Measurements from ENCODE around the gene ZNF785.

DNA sequence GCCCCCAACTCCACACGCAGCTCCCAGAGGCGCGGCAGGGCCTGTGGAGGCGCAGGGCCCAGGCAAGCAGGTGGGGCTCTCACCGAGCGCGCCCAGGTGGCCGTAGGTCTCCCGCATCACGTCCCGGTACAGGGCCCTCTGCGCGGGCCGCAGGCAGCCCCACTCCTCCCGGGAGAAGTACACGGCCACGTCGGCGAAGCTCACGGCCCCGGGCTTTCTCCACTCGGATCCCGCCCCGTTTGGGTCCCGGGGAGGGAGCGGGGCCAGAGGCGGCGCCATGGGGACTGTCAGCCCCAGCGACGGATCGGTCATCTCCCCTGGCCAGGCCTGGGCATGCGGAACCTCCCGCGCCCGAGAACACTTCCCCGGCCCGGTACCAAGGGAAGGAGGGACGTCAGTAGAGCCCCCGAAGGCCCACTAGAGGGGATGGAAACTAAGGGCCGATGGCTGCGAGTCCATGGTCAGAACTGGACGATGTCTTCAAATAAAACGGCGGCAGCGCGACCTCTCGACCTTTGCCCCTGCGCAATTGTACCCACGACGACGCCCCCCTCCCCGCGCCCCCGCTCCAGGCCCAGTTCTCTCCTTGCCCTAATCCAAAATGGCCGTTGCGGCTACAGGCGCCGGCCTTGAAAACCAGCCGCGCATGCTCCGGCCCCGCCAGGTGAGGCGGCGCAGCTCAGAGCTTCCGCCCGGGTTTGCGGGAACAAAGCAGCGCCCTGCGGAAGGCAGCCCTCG lies 51.0 kb downstream of the ZNF785 start, which contains the start of gene ZNF747:
- TF ChIP-seq, protein P1, sequence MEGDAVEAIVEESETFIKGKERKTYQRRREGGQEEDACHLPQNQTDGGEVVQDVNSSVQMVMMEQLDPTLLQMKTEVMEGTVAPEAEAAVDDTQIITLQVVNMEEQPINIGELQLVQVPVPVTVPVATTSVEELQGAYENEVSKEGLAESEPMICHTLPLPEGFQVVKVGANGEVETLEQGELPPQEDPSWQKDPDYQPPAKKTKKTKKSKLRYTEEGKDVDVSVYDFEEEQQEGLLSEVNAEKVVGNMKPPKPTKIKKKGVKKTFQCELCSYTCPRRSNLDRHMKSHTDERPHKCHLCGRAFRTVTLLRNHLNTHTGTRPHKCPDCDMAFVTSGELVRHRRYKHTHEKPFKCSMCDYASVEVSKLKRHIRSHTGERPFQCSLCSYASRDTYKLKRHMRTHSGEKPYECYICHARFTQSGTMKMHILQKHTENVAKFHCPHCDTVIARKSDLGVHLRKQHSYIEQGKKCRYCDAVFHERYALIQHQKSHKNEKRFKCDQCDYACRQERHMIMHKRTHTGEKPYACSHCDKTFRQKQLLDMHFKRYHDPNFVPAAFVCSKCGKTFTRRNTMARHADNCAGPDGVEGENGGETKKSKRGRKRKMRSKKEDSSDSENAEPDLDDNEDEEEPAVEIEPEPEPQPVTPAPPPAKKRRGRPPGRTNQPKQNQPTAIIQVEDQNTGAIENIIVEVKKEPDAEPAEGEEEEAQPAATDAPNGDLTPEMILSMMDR (IDR thresholded peaks at IDR 0.05 in 4 of 5, conservative IDR thresholded peaks at IDR 0.05 in 1 of 5): peak in 1 of 5 experiments; percentile 6
- TF ChIP-seq POLR2A (IDR thresholded peaks at IDR 0.05): peak; percentile 71 to 74
